Large intestine (tissue), 3 donors: ENCODE results near the gene FLNA. TPM values are rescaled to one million over a fixed set of nuclear protein-coding genes. Genes with fewer than 3 reads are reported as not detected.
"Not testable (repeated sequence)": the region's sequence is repeated elsewhere in the genome, so short reads cannot be mapped to it uniquely, and the experiment has no call there.

Experiments
- DNase-seq, 2 donors: peaks; one replicate each; pipeline versions ENCODE4 v3.0.0 to v3.0.0-alpha.2; 2013
- H3K27ac ChIP-seq: one replicate; pipeline ENCODE4 v1.5.1; 2013; ENCODE audit warnings: low read length
- H3K27me3 ChIP-seq: 2 replicates; pipeline ENCODE4 v1.6.1; 2013; ENCODE audit warnings: low read length; ENCODE audit not compliant: control insufficient read depth, insufficient read depth
- H3K36me3 ChIP-seq: 2 replicates; pipeline ENCODE4 v1.6.1; 2013; ENCODE audit warnings: low read length; ENCODE audit not compliant: control insufficient read depth, insufficient read depth
- H3K4me1 ChIP-seq: one replicate; pipeline ENCODE4 v1.6.1; 2013; ENCODE audit warnings: low read length; ENCODE audit not compliant: control insufficient read depth, insufficient read depth
- H3K4me3 ChIP-seq: one replicate; pipeline ENCODE4 v1.5.1; 2013; ENCODE audit warnings: low read length
- H3K9me3 ChIP-seq: one replicate; pipeline ENCODE4 v1.6.1; 2013; ENCODE audit warnings: mild to moderate bottlenecking, low read depth, low read length, moderate library complexity; ENCODE audit not compliant: control insufficient read depth
- WGBS: methylation state at CpG from one replicate; pipeline ENCODE4 v1.1.5; 2013; ENCODE audit warnings: low lambda C conversion rate; ENCODE audit not compliant: insufficient coverage; 5-methylcytosine and 5-hydroxymethylcytosine counted together
- polyA plus RNA-seq: library from polyadenylated mRNA; unstranded; fragments of 120-200 nt; gene quantifications from one replicate; pipeline ENCODE4 v1.2.1, GENCODE V29; 2013

Gene FLNA
- polyA plus RNA-seq, 1 donor: 468 TPM

- H3K4me3 ChIP-seq: no peak overlapping the region
- H3K27me3 ChIP-seq: no peaks in the 10 kb centered on the region
- no CpG with 5 or more reads among the region's 30 CpGs for WGBS
- peaks cover 33% of the 10 kb centered on the region for H3K36me3 ChIP-seq
- DNase-seq: no peak
- H3K4me1 ChIP-seq: peaks cover 2% of the 10 kb centered on the region
- H3K27ac ChIP-seq: no peak overlapping the region
- H3K9me3 ChIP-seq: no peaks in the 10 kb centered on the region
Observed at GRCh38 chrX:154351183-154352011, 23.0 kb downstream of the FLNA start.

GRCh38 chrX:154350429-154351182, 23.8 kb downstream of the FLNA start:
- no peaks in the 10 kb centered on the region for H3K9me3 ChIP-seq
- H3K27ac ChIP-seq: no peak overlapping the region
- no peak for DNase-seq
- no peaks in the 10 kb centered on the region for H3K27me3 ChIP-seq
- WGBS: no CpG with 5 or more reads among the region's 19 CpGs
- no peak overlapping the region for H3K4me3 ChIP-seq
- peaks cover 2% of the 10 kb centered on the region for H3K4me1 ChIP-seq
- H3K36me3 ChIP-seq: peaks cover 30% of the 10 kb centered on the region

- WGBS: no CpG with 5 or more reads among the region's 15 CpGs
- H3K27ac ChIP-seq: no peak overlapping the region
- peaks cover 2% of the 10 kb centered on the region for H3K4me1 ChIP-seq
- peaks cover 29% of the 10 kb centered on the region for H3K36me3 ChIP-seq
- H3K9me3 ChIP-seq: no peaks in the 10 kb centered on the region
- H3K27me3 ChIP-seq: no peaks in the 10 kb centered on the region
- DNase-seq: no peak
- no peak overlapping the region for H3K4me3 ChIP-seq
Observed at GRCh38 chrX:154349979-154350378, 24.5 kb downstream of the FLNA start.

GRCh38 chrX:154349359-154349935, 25.0 kb downstream of the FLNA start:
- H3K9me3 ChIP-seq: no peaks in the 10 kb centered on the region
- no CpG with 5 or more reads among the region's 19 CpGs for WGBS
- DNase-seq: no peak
- no peak overlapping the region for H3K4me3 ChIP-seq
- no peaks in the 10 kb centered on the region for H3K27me3 ChIP-seq
- H3K36me3 ChIP-seq: peaks cover 29% of the 10 kb centered on the region
- no peak overlapping the region for H3K27ac ChIP-seq
- H3K4me1 ChIP-seq: peaks cover 2% of the 10 kb centered on the region

- no peak for DNase-seq
- WGBS: no CpG with 5 or more reads among the region's 24 CpGs
- no peaks in the 10 kb centered on the region for H3K9me3 ChIP-seq
- peaks cover 2% of the 10 kb centered on the region for H3K4me1 ChIP-seq
- H3K27ac ChIP-seq: no peak overlapping the region
- no peak overlapping the region for H3K4me3 ChIP-seq
- peaks cover 28% of the 10 kb centered on the region for H3K36me3 ChIP-seq
- H3K27me3 ChIP-seq: no peaks in the 10 kb centered on the region
Observed at GRCh38 chrX:154348646-154349358, 25.6 kb downstream of the FLNA start.

- no peak overlapping the region for H3K27ac ChIP-seq
- no peaks in the 10 kb centered on the region for H3K9me3 ChIP-seq
- WGBS: no CpG with 5 or more reads among the region's 7 CpGs
- H3K27me3 ChIP-seq: no peaks in the 10 kb centered on the region
- H3K36me3 ChIP-seq: peaks cover 28% of the 10 kb centered on the region
- peaks cover 2% of the 10 kb centered on the region for H3K4me1 ChIP-seq
- no peak overlapping the region for H3K4me3 ChIP-seq
- no peak for DNase-seq
Observed at GRCh38 chrX:154348114-154348531, 26.3 kb downstream of the FLNA start.

GRCh38 chrX:154343620-154344019, 30.8 kb downstream of the FLNA start:
- H3K4me3 ChIP-seq, H3K4me1 ChIP-seq, DNase-seq, H3K9me3 ChIP-seq, H3K36me3 ChIP-seq, H3K27me3 ChIP-seq, H3K27ac ChIP-seq: not testable (repeated sequence)
- WGBS: no CpG with 5 or more reads among the region's 20 CpGs

DNA sequence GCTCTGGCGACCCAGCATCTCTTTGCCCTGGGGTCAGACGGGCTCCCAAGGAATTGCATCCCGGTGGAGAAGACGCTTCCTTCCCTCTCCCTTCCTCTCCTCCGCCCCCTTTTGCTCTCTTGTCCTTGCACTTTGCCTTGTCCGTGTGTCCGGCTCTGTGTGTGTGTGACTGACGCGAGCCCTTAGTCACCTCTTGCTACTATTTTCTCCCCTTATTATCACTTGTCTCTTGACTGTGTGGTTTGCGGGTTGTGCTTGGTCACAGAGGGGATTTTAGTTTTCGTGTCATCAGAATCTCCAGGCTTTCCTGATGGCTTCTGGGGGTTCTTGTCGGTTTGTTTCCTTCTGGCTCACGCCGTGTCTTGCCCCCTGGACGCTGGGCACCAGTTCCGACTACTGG, 31.4 kb downstream of the FLNA start:
- H3K36me3 ChIP-seq, H3K27me3 ChIP-seq, DNase-seq, H3K4me1 ChIP-seq, H3K4me3 ChIP-seq, H3K9me3 ChIP-seq, H3K27ac ChIP-seq: not testable (repeated sequence)
- no CpG with 5 or more reads among the region's 16 CpGs for WGBS

GRCh38 chrX:154341399-154342298, 32.8 kb downstream of the FLNA start:
- H3K4me1 ChIP-seq, H3K9me3 ChIP-seq, H3K27me3 ChIP-seq, H3K4me3 ChIP-seq, DNase-seq, H3K36me3 ChIP-seq, H3K27ac ChIP-seq: not testable (repeated sequence)
- whole genome bisulfite sequencing: no CpG with 5 or more reads among the region's 115 CpGs
